NCI-H1417 (cell line): ENCODE measurements around the gene SLC17A7.
A peak's percentile ranks its signal among the peaks of the same experiment; 100 is the strongest.

ENCODE experiments used
- DNase-seq, 3 experiments: peaks; one replicate each; lab custom pipeline; 2025; lab: John Stamatoyannopoulos, UW

SLC17A7 gene

GRCh38 chr19:49444100-49444700, 2.9 kb upstream of the SLC17A7 start:
- DNase-seq, result peak in 1 of 3 experiments; percentile 6

GRCh38 chr19:49443366-49444099, 2.2 kb upstream of the SLC17A7 start:
- DNase-seq, result peak; percentile 95 to 96 (median 96)

- peak; percentile 58 to 88 (median 60) for DNase-seq
Measured at GRCh38 chr19:49442771-49443365, 1.5 kb upstream of the SLC17A7 start.

GRCh38 chr19:49442354-49442753, 1.0 kb upstream of the SLC17A7 start:
- peak in 1 of 3 experiments; percentile 10 for DNase-seq

- DNase-seq, result no peak
Measured at GRCh38 chr19:49441960-49442350, 628 bp upstream of the SLC17A7 start.

- DNase-seq, result no peak
Measured at GRCh38 chr19:49440439-49441209, 703 bp downstream of the SLC17A7 start.

- DNase-seq, result no peak
Measured at GRCh38 chr19:49439836-49440235, 1.5 kb downstream of the SLC17A7 start.

GRCh38 chr19:49438261-49438660, 3.1 kb downstream of the SLC17A7 start:
- DNase-seq, result no peak

- no peak for DNase-seq
Measured at GRCh38 chr19:49437231-49437630, 4.1 kb downstream of the SLC17A7 start.

- DNase-seq, result no peak
Measured at GRCh38 chr19:49436381-49437017, 4.8 kb downstream of the SLC17A7 start.

- DNase-seq, result no peak
Measured at GRCh38 chr19:49435670-49436069, 5.7 kb downstream of the SLC17A7 start.

GRCh38 chr19:49434907-49435583, 6.3 kb downstream of the SLC17A7 start:
- DNase-seq, result peak in 1 of 3 experiments; percentile 6

- DNase-seq, result no peak
Measured at GRCh38 chr19:49433240-49433901, 8.0 kb downstream of the SLC17A7 start.

GRCh38 chr19:49432141-49433073, 8.9 kb downstream of the SLC17A7 start:
- no peak for DNase-seq

GRCh38 chr19:49431330-49431749, 10.0 kb downstream of the SLC17A7 start:
- DNase-seq, result no peak

- DNase-seq, result peak in 1 of 3 experiments; percentile 18
Measured at GRCh38 chr19:49430678-49431329, 10.5 kb downstream of the SLC17A7 start.

- DNase-seq, result peak in 1 of 3 experiments; percentile 83
Measured at GRCh38 chr19:49430172-49430677, 11.1 kb downstream of the SLC17A7 start.

- DNase-seq, result no peak
Measured at GRCh38 chr19:49428547-49429451, 12.5 kb downstream of the SLC17A7 start.
